Measurements from ENCODE around the gene EEIG1.

Gene EEIG1

GRCh38 chr9:127947841-127948710, 32.7 kb downstream of the EEIG1 start:
- in situ Hi-C loops (cut with HindIII; ENCODE audit: low pct_ligation_motif_present, low pct_unique_long_range_greater_than_20kb, low sequenced_read_pairs): no loop called here
- no peak for DNase-seq

GRCh38 chr9:127946728-127947127, 34.1 kb downstream of the EEIG1 start:
- in situ Hi-C loops (cut with HindIII; ENCODE audit: low pct_ligation_motif_present, low pct_unique_long_range_greater_than_20kb, low sequenced_read_pairs): no loop called here
- no peak for DNase-seq

GRCh38 chr9:127945942-127946341, 34.8 kb downstream of the EEIG1 start:
- DNase-seq: no peak
- in situ Hi-C loops (cut with HindIII; ENCODE audit: low pct_ligation_motif_present, low pct_unique_long_range_greater_than_20kb, low sequenced_read_pairs): no loop called here

GRCh38 chr9:127945338-127945737, 35.5 kb downstream of the EEIG1 start:
- no peak for DNase-seq
- in situ Hi-C loops (cut with HindIII; ENCODE audit: low pct_ligation_motif_present, low pct_unique_long_range_greater_than_20kb, low sequenced_read_pairs): no loop called here

- DNase-seq: no peak
- in situ Hi-C loops (cut with HindIII; ENCODE audit: low pct_ligation_motif_present, low pct_unique_long_range_greater_than_20kb, low sequenced_read_pairs): no loop called here
Measured at GRCh38 chr9:127944586-127945218, 36.1 kb downstream of the EEIG1 start.

GRCh38 chr9:127943731-127944144, 37.1 kb downstream of the EEIG1 start:
- in situ Hi-C loops (cut with HindIII; ENCODE audit: low pct_ligation_motif_present, low pct_unique_long_range_greater_than_20kb, low sequenced_read_pairs): no loop called here
- peak; percentile 77 for DNase-seq

- DNase-seq: no peak
- in situ Hi-C loops (cut with HindIII; ENCODE audit: low pct_ligation_motif_present, low pct_unique_long_range_greater_than_20kb, low sequenced_read_pairs): no loop called here
Measured at GRCh38 chr9:127943011-127943662, 37.7 kb downstream of the EEIG1 start.

GRCh38 chr9:127942216-127943010, 38.4 kb downstream of the EEIG1 start:
- in situ Hi-C loops (cut with HindIII; ENCODE audit: low pct_ligation_motif_present, low pct_unique_long_range_greater_than_20kb, low sequenced_read_pairs): no loop called here
- DNase-seq: peak; percentile 50

- in situ Hi-C loops (cut with HindIII; ENCODE audit: low pct_ligation_motif_present, low pct_unique_long_range_greater_than_20kb, low sequenced_read_pairs): no loop called here
- DNase-seq: no peak
Measured at GRCh38 chr9:127941961-127942215, 38.9 kb downstream of the EEIG1 start.

- in situ Hi-C loops (cut with HindIII; ENCODE audit: low pct_ligation_motif_present, low pct_unique_long_range_greater_than_20kb, low sequenced_read_pairs): no loop called here
- DNase-seq: no peak
Measured at GRCh38 chr9:127941062-127941960, 39.5 kb downstream of the EEIG1 start.

GRCh38 chr9:127940593-127940992, 40.2 kb downstream of the EEIG1 start:
- no peak for DNase-seq
- in situ Hi-C loops (cut with HindIII; ENCODE audit: low pct_ligation_motif_present, low pct_unique_long_range_greater_than_20kb, low sequenced_read_pairs): no loop called here

GRCh38 chr9:127938298-127938690, 42.5 kb downstream of the EEIG1 start:
- no peak for DNase-seq
- in situ Hi-C loops (cut with HindIII; ENCODE audit: low pct_ligation_motif_present, low pct_unique_long_range_greater_than_20kb, low sequenced_read_pairs): no loop called here

- DNase-seq: peak; percentile 79
- in situ Hi-C loops (cut with HindIII; ENCODE audit: low pct_ligation_motif_present, low pct_unique_long_range_greater_than_20kb, low sequenced_read_pairs): no loop called here
Measured at GRCh38 chr9:127937388-127938297, 43.1 kb downstream of the EEIG1 start, which contains the start of gene DPM2. Gene DPM2 (minus strand): TSS chr9:127937854. CDS start chr9:127937820, 34 bp downstream.

- DNase-seq: no peak
- in situ Hi-C loops (cut with HindIII; ENCODE audit: low pct_ligation_motif_present, low pct_unique_long_range_greater_than_20kb, low sequenced_read_pairs): no loop called here
Measured at GRCh38 chr9:127937056-127937387, 43.8 kb downstream of the EEIG1 start.

- no peak for DNase-seq
- in situ Hi-C loops (cut with HindIII; ENCODE audit: low pct_ligation_motif_present, low pct_unique_long_range_greater_than_20kb, low sequenced_read_pairs): no loop called here
Measured at GRCh38 chr9:127936347-127936852, 44.4 kb downstream of the EEIG1 start.

- in situ Hi-C loops (cut with HindIII; ENCODE audit: low pct_ligation_motif_present, low pct_unique_long_range_greater_than_20kb, low sequenced_read_pairs): no loop called here
- DNase-seq: no peak
Measured at GRCh38 chr9:127935765-127936221, 45.0 kb downstream of the EEIG1 start.

GRCh38 chr9:127934986-127935385, 45.8 kb downstream of the EEIG1 start:
- DNase-seq: no peak
- in situ Hi-C loops (cut with HindIII; ENCODE audit: low pct_ligation_motif_present, low pct_unique_long_range_greater_than_20kb, low sequenced_read_pairs): no loop called here
